Adipose tissue (tissue), 3 donors: ENCODE data around the gene FAM199X. TPM values are rescaled to one million over a fixed set of nuclear protein-coding genes. Genes with fewer than 3 reads are reported as not detected.
"Not testable (repeated sequence)": the region's sequence is repeated elsewhere in the genome, so short reads cannot be mapped to it uniquely, and the experiment has no call there.

Source experiments
- H3K27ac ChIP-seq: one replicate; pipeline ENCODE4 v1.5.1; 2013; ENCODE audit warnings: low read depth, low read length
- WGBS, 3 donors: extraction: QIAGEN DNeasy Blood & Tissue Kit; methylation state at CpG; one replicate each; pipeline ENCODE4 v1.1.7; 2013; 5-methylcytosine and 5-hydroxymethylcytosine counted together
- polyA plus RNA-seq, 3 donors: library from polyadenylated mRNA; stranded (reverse); fragments of 200-250 nt; gene quantifications; one replicate each; pipeline ENCODE4 v1.2.3, GENCODE V29; 2013
- donor health status: healthy with polysubstance abuse.
- donor health status: Bipolar disorder and iron deficiency.
- donor health status: healthy.

FAM199X gene
- polyA plus RNA-seq, 3 donors, result 6.4 to 11.5 (median 8.3) TPM

DNA sequence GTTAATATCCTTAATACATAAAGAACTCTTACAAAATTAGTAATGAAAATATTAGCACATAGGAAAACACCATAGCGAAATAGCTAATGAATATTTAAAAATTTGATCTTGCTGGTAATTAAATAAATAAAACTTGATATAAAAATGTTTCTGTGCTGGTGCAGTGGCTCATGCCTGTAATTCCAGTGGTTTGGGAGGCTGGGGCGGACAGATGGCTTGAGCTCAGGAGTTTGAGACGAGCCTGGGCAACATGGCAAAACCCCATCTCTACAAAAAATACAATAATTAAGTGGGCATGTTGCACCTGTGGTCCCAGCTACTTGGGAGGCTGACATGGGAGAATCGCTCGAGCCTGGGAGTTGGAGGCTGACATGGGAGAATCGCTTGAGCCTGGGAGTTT, 7.6 kb downstream of the FAM199X start:
- 81 to 98% (median 98%) methylated on average over 6 of the region's 6 CpGs for WGBS, 3 donors
- H3K27ac ChIP-seq, result no peak overlapping the region

DNA sequence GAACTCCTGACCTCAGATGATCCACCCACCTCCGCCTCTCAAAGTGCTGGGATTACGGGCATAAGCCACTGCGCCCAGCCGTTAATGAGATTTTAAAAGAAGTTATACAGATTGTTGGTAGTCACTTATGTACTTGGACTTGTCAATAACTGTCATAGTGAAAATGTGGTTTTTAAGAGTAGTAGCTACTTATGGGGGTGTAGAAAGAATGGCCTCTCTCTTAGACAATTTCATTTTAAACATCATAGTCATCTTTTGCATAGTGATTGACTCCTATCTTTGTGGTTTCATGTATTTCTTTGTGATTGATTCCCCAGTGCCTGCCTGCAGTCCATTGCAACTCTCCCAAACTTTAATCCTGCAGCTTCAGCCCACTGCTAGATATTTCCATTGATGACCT, 17.4 kb downstream of the FAM199X start:
- no peak overlapping the region for H3K27ac ChIP-seq
- 94 to 96% (median 95%) methylated on average over 4 of the region's 4 CpGs for WGBS, 3 donors

DNA sequence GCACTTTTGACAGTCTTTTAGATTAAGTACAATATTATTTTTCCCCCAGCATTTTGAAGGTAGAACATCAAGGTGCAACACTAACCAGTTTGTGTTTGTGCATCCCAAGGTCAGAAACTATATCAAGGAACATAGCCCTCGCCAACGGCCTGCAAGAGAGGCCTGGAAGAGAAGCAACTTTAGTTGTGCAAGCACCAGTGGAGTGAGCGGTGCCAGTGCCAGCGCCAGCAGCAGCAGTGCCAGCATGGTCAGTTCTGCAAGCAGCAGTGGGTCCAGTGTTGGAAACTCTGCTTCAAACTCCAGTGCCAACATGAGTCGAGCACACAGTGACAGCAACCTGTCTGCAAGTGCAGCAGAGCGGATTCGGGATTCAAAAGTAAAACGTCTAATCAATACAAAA, 21.7 kb downstream of the FAM199X start:
- H3K27ac ChIP-seq, result no peak overlapping the region
- 75 to 94% (median 77%) methylated on average over 8 of the region's 8 CpGs for WGBS, 3 donors

DNA sequence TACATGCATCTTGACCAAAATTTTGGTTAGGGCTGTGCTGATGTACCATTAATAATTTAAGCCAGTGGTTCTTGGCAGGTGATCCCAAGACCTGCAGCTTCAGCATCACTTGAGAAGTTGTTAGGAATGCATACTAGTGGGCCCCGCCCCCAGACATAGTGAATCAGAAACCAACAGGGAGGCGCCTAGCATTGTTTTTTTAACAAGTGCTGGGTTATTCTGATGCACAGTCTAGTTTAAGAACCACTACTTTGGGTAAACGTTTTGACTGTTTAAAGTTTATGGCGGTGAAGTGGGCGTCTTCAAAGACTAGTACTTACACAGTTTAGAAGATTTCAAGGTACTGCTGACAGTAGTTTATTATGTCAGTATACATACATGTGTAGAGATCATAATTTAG, 23.6 kb downstream of the FAM199X start:
- 65 to 89% (median 81%) methylated on average over 5 of the region's 5 CpGs for WGBS, 3 donors
- H3K27ac ChIP-seq, result no peak overlapping the region

DNA sequence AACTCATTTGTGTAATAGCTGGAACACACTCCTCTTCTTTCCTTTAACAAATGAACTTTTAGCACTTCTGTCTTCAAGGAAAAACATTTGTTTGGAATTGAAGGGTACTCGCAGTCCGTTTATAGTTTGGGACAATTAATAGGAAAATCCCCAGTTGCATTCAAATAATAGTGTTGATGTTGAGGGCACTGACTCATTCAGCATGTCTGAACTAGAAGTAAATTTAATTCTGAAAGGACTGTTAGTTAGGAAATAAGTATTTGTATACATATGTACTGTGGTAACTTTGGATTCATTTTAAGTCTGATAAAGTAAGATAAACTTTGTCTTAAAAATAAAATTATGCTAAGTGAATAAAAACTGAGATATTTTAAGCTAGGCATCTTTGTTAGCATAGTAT, 27.2 kb downstream of the FAM199X start:
- no peak overlapping the region for H3K27ac ChIP-seq
- 77 to 93% (median 82%) methylated on average over 2 of the region's 2 CpGs for WGBS, 3 donors

DNA sequence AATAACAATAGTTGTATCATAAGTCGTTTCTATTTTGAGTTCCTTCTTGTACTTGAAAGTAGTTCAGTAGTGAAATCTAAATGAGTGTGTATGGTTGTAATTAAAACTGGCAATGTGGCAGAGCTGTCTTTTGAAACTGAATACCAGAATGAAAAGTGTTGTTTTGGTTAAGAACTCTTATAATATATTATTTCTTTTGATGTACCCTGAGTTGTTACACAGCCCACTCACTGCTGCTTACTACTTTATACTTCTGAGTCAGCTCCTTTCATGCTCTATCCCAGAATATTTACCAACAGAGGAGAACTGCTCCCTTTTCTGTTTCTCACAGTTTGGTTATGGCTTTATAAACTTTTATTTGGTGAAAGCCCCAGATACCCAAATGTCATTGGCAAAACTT, 28.8 kb downstream of the FAM199X start:
- WGBS, 3 donors, result 38 to 54% (median 53%) methylated on average over 1 of the region's 1 CpG
- H3K27ac ChIP-seq, result no peak overlapping the region

DNA sequence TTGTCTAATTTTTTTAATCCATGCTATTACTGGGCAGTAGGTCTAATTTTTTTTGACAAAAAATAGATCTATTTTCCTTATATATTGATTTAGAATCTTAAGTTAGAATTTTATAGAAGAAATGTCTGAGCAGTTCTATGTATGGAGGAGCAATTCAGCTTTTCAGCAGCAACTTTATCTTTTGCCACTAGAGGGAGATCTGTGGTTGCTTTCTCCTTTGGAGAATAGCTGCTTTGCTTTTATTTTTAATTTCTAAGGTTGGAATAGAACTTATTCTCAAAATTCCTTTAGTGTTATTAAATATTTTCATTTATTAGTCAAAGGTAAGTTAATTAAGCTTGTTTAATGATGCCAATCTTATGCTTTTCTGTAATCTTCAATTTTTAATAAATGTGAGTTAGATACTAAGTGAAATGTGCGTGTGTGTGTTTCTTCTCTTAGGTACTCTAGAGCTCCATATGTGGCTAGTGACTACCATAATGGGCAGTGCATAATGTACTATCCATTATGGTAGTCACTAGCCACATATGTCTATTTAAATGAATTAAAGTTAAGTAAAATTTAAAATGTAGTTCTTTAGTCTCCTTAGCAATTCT, 29.3 kb downstream of the FAM199X start:
- H3K27ac ChIP-seq, result no peak overlapping the region
- 93 to 97% (median 94%) methylated on average over 1 of the region's 1 CpG for WGBS, 3 donors

DNA sequence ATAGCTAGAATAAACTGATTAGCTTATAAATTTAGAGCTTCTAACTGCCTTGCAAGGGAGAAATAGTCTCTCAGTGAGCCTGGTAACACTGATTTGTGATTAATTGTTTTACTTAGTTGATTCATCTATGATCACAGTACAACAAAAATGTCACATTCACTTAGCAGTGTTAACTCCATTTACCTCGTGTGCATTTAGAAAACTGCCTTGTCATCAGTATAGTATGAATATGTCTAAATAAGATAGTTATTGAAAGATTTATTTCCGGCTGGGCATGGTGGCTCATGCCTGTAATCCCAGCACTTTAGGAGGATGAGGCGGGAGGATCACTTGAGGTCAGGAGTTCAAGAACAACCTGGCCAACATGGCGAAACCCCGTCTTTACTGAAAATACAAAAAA, 39.3 kb downstream of the FAM199X start:
- whole genome bisulfite sequencing, 3 donors, result 78 to 85% (median 80%) methylated on average over 5 of the region's 5 CpGs
- no peak overlapping the region for H3K27ac ChIP-seq

DNA sequence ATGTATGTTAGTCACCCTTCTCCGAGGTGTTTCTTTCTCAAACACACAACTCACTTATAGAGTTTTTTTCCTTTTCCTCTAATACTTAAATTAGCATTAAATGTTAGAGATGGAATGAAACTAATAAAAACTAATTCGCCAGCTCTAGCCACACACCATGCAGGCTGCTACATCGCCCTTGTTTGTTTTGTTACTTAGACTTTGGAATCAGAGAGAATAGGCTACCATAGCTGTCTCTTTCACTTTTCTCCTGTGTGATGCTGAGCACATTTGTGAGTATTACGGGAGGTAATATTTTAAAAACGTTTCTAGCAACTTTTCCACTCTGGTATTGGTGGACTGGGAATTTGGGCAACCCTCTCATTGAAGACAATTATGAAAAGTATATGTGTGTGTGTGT, 44.9 kb downstream of the FAM199X start:
- WGBS, 3 donors, result 65 to 82% (median 66%) methylated on average over 5 of the region's 5 CpGs
- no peak overlapping the region for H3K27ac ChIP-seq

DNA sequence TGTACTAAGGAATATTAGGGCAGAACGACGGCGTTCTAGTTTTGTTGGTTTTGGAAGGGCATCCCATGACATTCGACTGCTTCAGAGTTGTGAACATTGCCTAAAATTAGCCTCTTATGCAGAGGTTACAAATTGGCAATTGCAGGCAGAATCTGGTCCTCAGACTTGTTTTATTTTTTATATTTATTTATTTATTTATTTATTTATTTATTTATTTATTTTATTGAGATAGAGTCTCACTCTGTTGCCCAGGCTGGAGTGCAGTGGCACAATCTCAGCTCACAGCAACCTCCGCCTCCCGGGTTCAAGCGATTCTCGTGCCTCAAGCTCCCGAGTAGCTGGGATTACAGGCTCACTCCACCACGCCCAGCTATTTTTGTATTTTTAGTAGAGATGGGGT, 63.8 kb downstream of the FAM199X start:
- not testable (repeated sequence) for H3K27ac ChIP-seq

More for the DNA sequence above, 63.8 kb downstream of the FAM199X start:
- 89 to 96% (median 92%) methylated on average over 9 to 10 of the region's 10 CpGs for WGBS, 3 donors

Other genes starting within 250 kb of the FAM199X start
- 1 to 10 TPM in 2 of 3 donors, under 1 TPM in 1; 0.95 to 3.4 (median 1.3) TPM for gene TMSB15B, start 203.8 kb upstream of the FAM199X start, polyA plus RNA-seq
- gene H2BW1, start 152.7 kb upstream of the FAM199X start, polyA plus RNA-seq, result not detected
- gene H2BW2, start 126.5 kb upstream of the FAM199X start, polyA plus RNA-seq, result not detected
- gene TMSB15C, start 90.2 kb upstream of the FAM199X start, polyA plus RNA-seq, result 1 to 10 TPM in 1 of 3 donors, under 1 TPM in 2; 0.15 to 1.0 (median 0.22) TPM
- gene ZCCHC18, start 53.9 kb upstream of the FAM199X start, polyA plus RNA-seq, result under 1 TPM; 0.36 to 0.52 (median 0.45) TPM
- gene SLC25A53, start 9.4 kb upstream of the FAM199X start, polyA plus RNA-seq, result 10 to 100 TPM in 1 of 3 donors, 1 to 10 TPM in 2; 3.0 to 11.9 (median 6.8) TPM
- not detected for gene ESX1, start 88.5 kb downstream of the FAM199X start, polyA plus RNA-seq